Measurements from ENCODE around the gene PLEKHG4B. TPM values are rescaled to one million over a fixed set of nuclear protein-coding genes. Genes with fewer than 3 reads are reported as not detected.

Gene PLEKHG4B
- total and polyA plus RNA-seq, 2 donors from 2014 or later, result 0.13 to 0.37 TPM

GRCh38 chr5:83029-83428 is 8.9 kb upstream of the PLEKHG4B start:
- Histone ChIP-seq H3K9me3 (ENCODE audit: control insufficient read depth in 2 of 3, insufficient read depth in 1 of 3, low read length in 3 of 3) (no peaks in the 10 kb centered on the region), H3K4me1 (ENCODE audit: control insufficient read depth in 2 of 3, insufficient read depth in 2 of 3, low read depth in 1 of 3, low read length in 3 of 3) (no peaks in the 10 kb centered on the region), H3K4me3 (ENCODE audit: low read length in 3 of 3) (no peak overlapping the region), H3K27me3 (ENCODE audit: control insufficient read depth, insufficient read depth, low read length) (no peaks in the 10 kb centered on the region), H3K36me3 (ENCODE audit: control insufficient read depth in 2 of 3, insufficient read depth in 3 of 3, low read length in 3 of 3) (no peaks in the 10 kb centered on the region), H3K27ac (ENCODE audit: low read depth in 2 of 2, low read length in 2 of 2) (no peak overlapping the region), H3K9ac (ENCODE audit: low read length in 3 of 3) (no peak overlapping the region)
- DNase-seq, result no peak
- no peak for TF ChIP-seq CTCF (IDR thresholded peaks at IDR 0.05; ENCODE audit: borderline replicate concordance, extremely low read depth, insufficient read depth)
- FAIRE-seq, result no peak
- intact Hi-C loops (cut with DNase I), result no loop called here

DNA sequence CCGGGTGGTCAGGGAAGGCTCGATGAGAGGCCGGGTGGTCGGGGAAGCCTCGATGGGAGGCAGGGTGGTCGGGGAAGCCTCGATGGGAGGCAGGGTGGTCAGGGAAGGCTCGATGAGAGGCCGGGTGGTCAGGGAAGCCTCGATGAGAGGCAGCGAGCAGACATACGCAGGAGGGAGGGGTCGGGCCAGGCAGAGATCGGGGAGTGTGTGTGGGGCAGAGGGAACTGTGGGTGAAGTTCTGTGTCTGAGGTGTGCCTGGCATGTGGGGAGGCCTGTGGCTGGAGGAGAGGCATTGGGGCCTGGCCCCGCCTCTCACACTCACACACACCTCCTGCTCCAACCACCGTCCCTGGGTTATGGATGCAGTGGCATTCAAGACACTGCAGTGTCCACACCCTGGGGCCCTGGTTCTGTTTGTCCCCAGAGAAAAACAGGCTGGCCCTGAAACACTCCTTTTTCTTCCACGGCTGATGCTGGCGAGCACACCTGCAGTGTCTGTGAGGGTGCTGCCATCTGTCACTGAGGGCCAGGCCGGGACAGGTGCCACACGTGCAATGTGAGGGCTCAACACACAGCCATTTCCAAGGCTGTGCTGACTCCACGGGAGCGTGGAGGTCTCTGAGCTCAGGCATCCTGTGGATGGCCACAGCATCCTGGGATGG is 6.5 kb upstream of the PLEKHG4B start:
- DNase-seq (no peak), FAIRE-seq (no peak)

GRCh38 chr5:89337-90286 is 2.4 kb upstream of the PLEKHG4B start:
- Histone ChIP-seq H3K4me1 (ENCODE audit: control insufficient read depth in 2 of 3, insufficient read depth in 2 of 3, low read depth in 1 of 3, low read length in 3 of 3) (no peaks in the 10 kb centered on the region), H3K27me3 (ENCODE audit: control insufficient read depth, insufficient read depth, low read length) (no peaks in the 10 kb centered on the region), H3K36me3 (ENCODE audit: control insufficient read depth in 2 of 3, insufficient read depth in 3 of 3, low read length in 3 of 3) (no peaks in the 10 kb centered on the region), H3K9me3 (ENCODE audit: control insufficient read depth in 2 of 3, insufficient read depth in 1 of 3, low read length in 3 of 3) (no peaks in the 10 kb centered on the region), H3K9ac (ENCODE audit: low read length in 3 of 3) (no peak overlapping the region), H3K27ac (ENCODE audit: low read depth in 2 of 2, low read length in 2 of 2) (no peak overlapping the region), H3K4me3 (ENCODE audit: low read length in 3 of 3) (no peak overlapping the region)
- DNase-seq, result peak in 1 of 5 donors; percentile 8
- TF ChIP-seq CTCF (IDR thresholded peaks at IDR 0.05; ENCODE audit: borderline replicate concordance, extremely low read depth, insufficient read depth), result no peak
- FAIRE-seq, result no peak
- intact Hi-C loops (cut with DNase I), result no loop called here

More for the DNA sequence above, 6.5 kb upstream of the PLEKHG4B start:
- intact Hi-C loops (cut with DNase I), result no loop called here
- H3K27ac ChIP-seq (ENCODE audit: low read depth in 2 of 2, low read length in 2 of 2), result no peak overlapping the region
- TF ChIP-seq CTCF (IDR thresholded peaks at IDR 0.05; ENCODE audit: borderline replicate concordance, extremely low read depth, insufficient read depth), result no peak
- H3K9me3 ChIP-seq (ENCODE audit: control insufficient read depth in 2 of 3, insufficient read depth in 1 of 3, low read length in 3 of 3), result no peaks in the 10 kb centered on the region
- no peak overlapping the region for H3K4me3 ChIP-seq (ENCODE audit: low read length in 3 of 3)
- H3K4me1 ChIP-seq (ENCODE audit: control insufficient read depth in 2 of 3, insufficient read depth in 2 of 3, low read depth in 1 of 3, low read length in 3 of 3), result no peaks in the 10 kb centered on the region
- H3K36me3 ChIP-seq (ENCODE audit: control insufficient read depth in 2 of 3, insufficient read depth in 3 of 3, low read length in 3 of 3), result no peaks in the 10 kb centered on the region
- H3K9ac ChIP-seq (ENCODE audit: low read length in 3 of 3), result no peak overlapping the region
- no peaks in the 10 kb centered on the region for H3K27me3 ChIP-seq (ENCODE audit: control insufficient read depth, insufficient read depth, low read length)
